ENCODE measurements around the gene GFM1.
A peak's percentile ranks its signal among the peaks of the same experiment; 100 is the strongest.

GFM1 gene

DNA sequence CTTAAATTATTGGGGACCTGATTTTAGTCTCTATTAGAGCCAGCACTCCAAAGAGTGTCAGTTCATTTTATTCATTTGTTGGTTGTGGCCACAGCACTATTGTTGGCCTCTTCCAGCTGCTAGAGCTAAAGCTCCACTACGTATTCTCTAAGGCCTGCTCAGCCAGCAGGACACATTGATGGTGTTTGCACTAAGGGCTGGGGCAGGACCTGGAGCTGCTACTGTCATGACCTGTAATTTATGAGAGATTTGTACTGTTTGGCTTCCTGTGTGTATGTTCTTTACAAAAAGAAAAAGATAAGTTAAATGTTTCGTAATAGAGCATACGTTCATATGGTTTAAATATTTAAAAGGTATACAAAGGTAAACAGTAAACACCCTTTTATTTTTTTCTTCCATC lies 8.1 kb downstream of the GFM1 start:
- peaks cover 8% of the 10 kb centered on the region for H3K36me3 ChIP-seq (ENCODE audit: control insufficient read depth, insufficient read depth, low read length)
- H3K4me3 ChIP-seq (ENCODE audit: low read depth, low read length) = no peak overlapping the region
- no peak overlapping the region for H3K9ac ChIP-seq (ENCODE audit: low read depth, low read length)
- H3K4me1 ChIP-seq (ENCODE audit: control insufficient read depth, insufficient read depth, low read length) = no peaks in the 10 kb centered on the region
- H3K9me3 ChIP-seq (ENCODE audit: control insufficient read depth, insufficient read depth, low read length) = no peaks in the 10 kb centered on the region
- H3K27me3 ChIP-seq (ENCODE audit: control insufficient read depth, insufficient read depth, low read length) = no peaks in the 10 kb centered on the region

DNA sequence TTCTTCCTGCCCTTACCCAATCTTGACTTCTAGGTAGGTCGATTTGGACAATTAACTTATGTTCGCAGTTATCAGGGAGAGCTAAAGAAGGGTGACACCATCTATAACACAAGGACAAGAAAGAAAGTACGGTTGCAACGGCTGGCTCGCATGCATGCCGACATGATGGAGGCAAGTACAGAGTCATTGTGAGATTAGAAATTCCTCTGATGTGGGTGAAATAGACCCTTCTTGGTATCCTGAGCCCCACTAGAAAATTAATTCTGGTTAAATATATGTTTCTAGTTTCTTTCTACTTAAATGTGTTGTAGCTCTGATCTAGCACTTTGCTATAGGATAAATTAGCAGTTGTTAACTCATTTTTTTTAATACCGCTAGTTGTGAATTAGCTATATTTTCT lies 14.6 kb downstream of the GFM1 start:
- H3K36me3 ChIP-seq (ENCODE audit: control insufficient read depth, insufficient read depth, low read length) = peaks cover 8% of the 10 kb centered on the region
- no peaks in the 10 kb centered on the region for H3K4me1 ChIP-seq (ENCODE audit: control insufficient read depth, insufficient read depth, low read length)
- H3K27me3 ChIP-seq (ENCODE audit: control insufficient read depth, insufficient read depth, low read length) = no peaks in the 10 kb centered on the region
- H3K4me3 ChIP-seq (ENCODE audit: low read depth, low read length) = no peak overlapping the region
- no peaks in the 10 kb centered on the region for H3K9me3 ChIP-seq (ENCODE audit: control insufficient read depth, insufficient read depth, low read length)
- no peak overlapping the region for H3K9ac ChIP-seq (ENCODE audit: low read depth, low read length)

DNA sequence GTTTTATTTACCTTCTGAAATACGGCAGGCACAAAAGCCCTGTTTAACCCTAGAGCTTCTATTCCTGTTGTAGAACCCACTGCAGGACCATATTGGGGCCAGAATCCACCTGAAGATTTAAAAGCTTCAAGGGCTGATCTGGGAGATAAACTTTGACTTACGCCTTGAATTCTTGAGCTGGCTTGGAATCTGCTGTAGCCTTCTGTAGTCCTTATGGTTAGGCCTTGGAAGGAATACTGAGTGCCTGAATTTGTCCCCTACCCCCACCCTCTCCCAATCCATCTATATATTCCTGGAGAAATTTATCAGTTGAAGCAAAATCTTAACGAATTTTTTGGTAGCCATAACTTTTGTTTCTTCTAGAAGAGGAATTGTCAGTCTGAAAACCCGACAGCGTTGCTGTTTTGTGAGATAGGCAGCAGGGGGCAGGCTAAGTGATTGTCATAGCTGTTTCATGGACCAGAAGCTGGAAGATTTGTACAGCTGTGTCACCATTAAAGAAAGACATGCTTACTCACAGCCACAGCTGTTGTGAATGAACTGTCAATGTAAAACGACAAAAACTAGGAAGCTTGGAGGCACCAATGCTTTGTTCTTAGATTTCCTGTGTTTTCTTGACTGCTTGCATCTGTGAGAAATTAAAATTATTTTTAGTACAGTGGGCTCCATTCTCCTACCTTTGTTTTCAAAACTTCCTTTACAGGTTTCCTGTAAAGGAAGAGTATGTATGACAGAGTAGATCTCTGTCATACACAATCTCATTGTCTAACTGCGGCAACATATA lies 15.3 kb downstream of the GFM1 start:
- peaks cover 8% of the 10 kb centered on the region for H3K36me3 ChIP-seq (ENCODE audit: control insufficient read depth, insufficient read depth, low read length)
- no peaks in the 10 kb centered on the region for H3K4me1 ChIP-seq (ENCODE audit: control insufficient read depth, insufficient read depth, low read length)
- H3K9ac ChIP-seq (ENCODE audit: low read depth, low read length) = no peak overlapping the region
- no peaks in the 10 kb centered on the region for H3K9me3 ChIP-seq (ENCODE audit: control insufficient read depth, insufficient read depth, low read length)
- no peaks in the 10 kb centered on the region for H3K27me3 ChIP-seq (ENCODE audit: control insufficient read depth, insufficient read depth, low read length)
- no peak overlapping the region for H3K4me3 ChIP-seq (ENCODE audit: low read depth, low read length)

DNA sequence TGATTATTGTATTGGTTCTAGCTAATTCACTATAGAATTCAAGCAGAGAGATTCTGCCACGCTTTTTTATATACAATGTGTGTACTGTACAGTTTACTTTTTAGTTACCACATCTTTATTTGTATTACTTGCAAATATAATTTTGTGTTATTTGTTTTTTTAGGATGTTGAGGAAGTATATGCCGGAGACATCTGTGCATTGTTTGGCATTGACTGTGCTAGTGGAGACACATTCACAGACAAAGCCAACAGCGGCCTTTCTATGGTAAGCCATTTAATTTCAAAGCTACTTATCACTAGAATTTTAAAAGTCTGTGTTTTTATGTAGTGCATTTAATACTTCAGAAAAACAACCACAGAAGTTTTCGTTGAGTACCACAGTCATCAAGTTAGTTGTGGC lies 16.4 kb downstream of the GFM1 start:
- H3K9ac ChIP-seq (ENCODE audit: low read depth, low read length) = no peak overlapping the region
- no peaks in the 10 kb centered on the region for H3K9me3 ChIP-seq (ENCODE audit: control insufficient read depth, insufficient read depth, low read length)
- H3K36me3 ChIP-seq (ENCODE audit: control insufficient read depth, insufficient read depth, low read length) = peaks cover 8% of the 10 kb centered on the region
- H3K4me3 ChIP-seq (ENCODE audit: low read depth, low read length) = no peak overlapping the region
- no peaks in the 10 kb centered on the region for H3K27me3 ChIP-seq (ENCODE audit: control insufficient read depth, insufficient read depth, low read length)
- no peaks in the 10 kb centered on the region for H3K4me1 ChIP-seq (ENCODE audit: control insufficient read depth, insufficient read depth, low read length)

DNA sequence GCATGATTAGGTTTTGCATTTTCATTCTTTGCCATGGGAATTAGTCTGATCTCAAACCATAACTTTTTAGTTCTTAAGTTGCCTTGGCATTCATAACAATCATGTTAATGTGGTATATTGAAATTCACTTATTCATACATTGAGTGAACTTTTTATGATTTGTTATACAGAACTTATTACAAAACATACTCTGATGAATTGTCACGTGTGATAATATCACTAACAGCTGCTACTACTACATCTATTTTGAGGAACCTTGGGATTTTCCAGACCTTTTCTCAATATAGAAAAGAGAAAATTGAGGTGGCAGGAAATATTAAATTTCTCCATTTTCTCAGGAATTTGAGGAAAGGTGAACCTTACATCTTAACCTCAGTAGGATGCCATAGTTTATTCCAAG lies 18.9 kb downstream of the GFM1 start:
- H3K36me3 ChIP-seq (ENCODE audit: control insufficient read depth, insufficient read depth, low read length) = peaks cover 5% of the 10 kb centered on the region
- H3K4me1 ChIP-seq (ENCODE audit: control insufficient read depth, insufficient read depth, low read length) = no peaks in the 10 kb centered on the region
- no peak overlapping the region for H3K9ac ChIP-seq (ENCODE audit: low read depth, low read length)
- no peaks in the 10 kb centered on the region for H3K27me3 ChIP-seq (ENCODE audit: control insufficient read depth, insufficient read depth, low read length)
- H3K4me3 ChIP-seq (ENCODE audit: low read depth, low read length) = no peak overlapping the region
- no peaks in the 10 kb centered on the region for H3K9me3 ChIP-seq (ENCODE audit: control insufficient read depth, insufficient read depth, low read length)

DNA sequence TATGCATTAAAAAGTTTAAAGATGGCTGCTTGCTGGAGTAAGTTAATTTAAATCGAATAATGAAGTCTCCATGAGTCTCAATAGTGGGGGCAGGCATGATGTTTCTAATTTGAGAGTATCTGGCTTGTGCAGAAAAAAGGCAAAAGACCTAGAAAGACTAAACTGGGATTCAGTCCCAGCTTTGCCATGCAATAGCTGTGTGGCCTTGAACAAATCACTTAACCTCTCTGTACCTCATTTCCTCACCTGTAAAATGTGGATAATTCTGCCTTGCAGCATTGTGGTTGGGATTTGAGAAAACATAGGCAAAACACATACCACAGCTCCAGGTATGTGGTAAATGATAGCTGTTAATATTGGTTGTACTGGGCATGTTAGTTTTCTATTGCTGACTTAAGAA lies 19.5 kb downstream of the GFM1 start:
- Histone ChIP-seq H3K4me3 (ENCODE audit: low read depth, low read length) (no peak overlapping the region), H3K9ac (ENCODE audit: low read depth, low read length) (no peak overlapping the region), H3K9me3 (ENCODE audit: control insufficient read depth, insufficient read depth, low read length) (no peaks in the 10 kb centered on the region), H3K36me3 (ENCODE audit: control insufficient read depth, insufficient read depth, low read length) (peaks cover 5% of the 10 kb centered on the region), H3K4me1 (ENCODE audit: control insufficient read depth, insufficient read depth, low read length) (no peaks in the 10 kb centered on the region), H3K27me3 (ENCODE audit: control insufficient read depth, insufficient read depth, low read length) (no peaks in the 10 kb centered on the region)

DNA sequence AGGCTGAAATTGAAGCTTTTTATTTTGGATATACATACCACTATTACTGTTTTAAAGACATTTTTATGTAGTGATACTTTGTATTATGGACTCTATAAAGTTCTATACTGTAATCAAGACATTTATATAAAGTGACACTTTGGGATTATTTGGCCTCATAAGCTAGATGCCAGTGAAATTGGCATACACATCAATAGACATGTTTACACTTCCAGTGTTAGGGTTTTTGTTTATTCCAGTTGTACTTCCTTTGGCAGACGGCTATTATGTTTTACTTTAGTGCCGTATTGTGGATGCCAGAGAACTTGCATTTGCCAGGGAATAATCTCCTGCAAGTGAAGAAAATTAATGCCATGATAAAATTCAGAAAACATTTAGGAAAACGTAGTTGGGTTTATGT lies 22.1 kb downstream of the GFM1 start:
- no peak overlapping the region for H3K9ac ChIP-seq (ENCODE audit: low read depth, low read length)
- H3K4me1 ChIP-seq (ENCODE audit: control insufficient read depth, insufficient read depth, low read length) = peaks cover 1% of the 10 kb centered on the region
- no peaks in the 10 kb centered on the region for H3K27me3 ChIP-seq (ENCODE audit: control insufficient read depth, insufficient read depth, low read length)
- no peak overlapping the region for H3K4me3 ChIP-seq (ENCODE audit: low read depth, low read length)
- H3K36me3 ChIP-seq (ENCODE audit: control insufficient read depth, insufficient read depth, low read length) = peaks cover 3% of the 10 kb centered on the region
- no peaks in the 10 kb centered on the region for H3K9me3 ChIP-seq (ENCODE audit: control insufficient read depth, insufficient read depth, low read length)

DNA sequence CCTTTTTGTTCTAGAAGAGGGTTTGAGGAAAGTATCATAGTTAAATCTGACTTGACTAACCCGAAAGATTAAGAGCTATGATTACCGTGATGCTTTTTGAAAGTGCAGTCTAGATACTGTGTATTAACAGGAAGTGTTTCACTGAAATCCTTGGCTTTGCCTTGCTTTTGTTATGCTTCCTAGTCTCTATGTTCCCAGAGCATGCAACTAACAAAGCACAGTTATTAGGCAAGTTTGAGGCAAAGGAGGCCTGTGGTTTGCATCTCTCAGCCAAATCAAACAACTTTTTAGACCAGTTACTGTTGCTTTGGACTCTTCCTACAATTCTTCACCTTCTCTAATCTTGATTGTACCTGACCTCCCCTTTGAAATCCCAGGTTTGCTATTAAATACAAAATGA lies 24.2 kb downstream of the GFM1 start:
- Histone ChIP-seq H3K9me3 (ENCODE audit: control insufficient read depth, insufficient read depth, low read length) (no peaks in the 10 kb centered on the region), H3K4me1 (ENCODE audit: control insufficient read depth, insufficient read depth, low read length) (peaks cover 3% of the 10 kb centered on the region), H3K27me3 (ENCODE audit: control insufficient read depth, insufficient read depth, low read length) (no peaks in the 10 kb centered on the region), H3K9ac (ENCODE audit: low read depth, low read length) (no peak overlapping the region), H3K36me3 (ENCODE audit: control insufficient read depth, insufficient read depth, low read length) (no peaks in the 10 kb centered on the region), H3K4me3 (ENCODE audit: low read depth, low read length) (no peak overlapping the region)

DNA sequence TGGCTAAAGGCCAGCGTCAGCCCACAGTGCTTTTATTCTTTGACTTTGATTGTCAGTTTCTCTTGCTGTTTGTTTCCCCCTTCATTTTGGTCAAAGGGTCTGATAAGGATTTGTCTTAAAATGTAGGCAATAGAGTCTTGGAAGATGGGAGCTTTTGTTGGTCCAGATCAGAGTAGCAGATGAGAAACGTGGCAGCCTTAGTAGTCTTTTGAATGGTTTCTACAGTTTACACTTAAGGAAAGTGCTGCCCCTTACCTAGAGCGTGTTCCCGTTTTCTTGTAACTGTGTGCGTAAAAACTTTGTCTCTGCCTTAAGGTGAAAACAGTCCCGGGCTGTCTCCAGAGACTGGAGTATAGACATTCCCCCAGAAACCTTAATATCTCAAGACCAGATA lies 27.5 kb downstream of the GFM1 start:
- Histone ChIP-seq H3K36me3 (ENCODE audit: control insufficient read depth, insufficient read depth, low read length) (no peaks in the 10 kb centered on the region), H3K9ac (ENCODE audit: low read depth, low read length) (peak overlapping the region; percentile 62), H3K27me3 (ENCODE audit: control insufficient read depth, insufficient read depth, low read length) (no peaks in the 10 kb centered on the region), H3K4me1 (ENCODE audit: control insufficient read depth, insufficient read depth, low read length) (peaks cover 3% of the 10 kb centered on the region), H3K4me3 (ENCODE audit: low read depth, low read length) (peak overlapping the region; percentile 87), H3K9me3 (ENCODE audit: control insufficient read depth, insufficient read depth, low read length) (no peaks in the 10 kb centered on the region)

DNA sequence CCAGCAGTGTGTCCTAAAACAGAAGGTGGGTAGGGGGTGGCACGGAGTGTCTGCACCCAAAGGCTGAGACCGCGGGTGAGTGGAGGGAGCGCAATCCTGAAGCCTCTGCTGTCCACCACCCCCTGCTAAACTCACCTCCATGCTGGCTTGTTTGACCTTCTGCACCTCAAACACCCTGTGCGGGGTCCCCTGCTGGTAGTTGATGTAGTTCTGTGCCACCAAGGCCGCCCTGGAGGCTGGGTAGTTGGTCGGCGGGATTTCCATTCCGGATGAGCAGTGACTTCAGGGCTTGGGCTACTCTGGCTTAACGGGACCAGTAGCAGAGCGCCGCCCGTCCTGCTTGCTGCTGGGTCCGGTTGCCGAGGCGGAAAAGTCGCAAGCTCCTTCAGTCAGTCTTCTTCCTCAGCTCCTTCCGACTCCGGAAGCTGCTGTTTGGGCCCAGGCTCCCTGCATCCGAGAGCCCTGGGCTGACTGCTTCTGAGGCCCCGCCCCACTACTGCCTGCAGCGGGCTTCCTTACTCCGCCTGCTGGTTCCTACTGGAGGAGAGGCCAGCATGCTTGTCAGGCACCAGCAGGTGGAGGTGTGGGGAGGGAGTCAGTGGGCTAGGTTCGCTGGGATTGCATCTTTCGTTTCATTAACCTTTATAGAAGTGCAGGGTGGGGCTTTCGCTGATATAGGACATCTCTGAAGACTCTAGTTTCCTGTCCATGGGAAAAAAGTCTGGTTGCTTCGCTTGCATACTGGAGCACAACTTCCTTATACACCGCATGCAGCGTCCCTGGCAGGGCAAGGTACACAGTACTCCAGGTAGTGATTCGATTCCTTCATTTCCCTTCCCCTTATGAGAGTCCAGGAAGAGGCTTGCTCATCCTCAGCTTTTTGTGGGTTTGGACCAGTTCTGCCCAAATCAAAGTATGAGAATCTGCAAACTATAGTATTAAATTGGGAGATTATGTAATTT lies 28.2 kb downstream of the GFM1 start, which contains the start of gene LXN:
LXN (minus strand) TSS at position 434 of the 962 bp plus-strand sequence; CDS start at position 264, 170 bp downstream.
- peak within 1 kb of the TSS; percentile 87 for H3K4me3 ChIP-seq (ENCODE audit: low read depth, low read length)
- H3K9me3 ChIP-seq (ENCODE audit: control insufficient read depth, insufficient read depth, low read length) = no peaks in the 10 kb centered on the region
- H3K36me3 ChIP-seq (ENCODE audit: control insufficient read depth, insufficient read depth, low read length) = no peaks in the 10 kb centered on the region
- H3K4me1 ChIP-seq (ENCODE audit: control insufficient read depth, insufficient read depth, low read length) = peaks cover 3% of the 10 kb centered on the region
- H3K27me3 ChIP-seq (ENCODE audit: control insufficient read depth, insufficient read depth, low read length) = no peaks in the 10 kb centered on the region
- H3K9ac ChIP-seq (ENCODE audit: low read depth, low read length) = peak within 1 kb of the TSS; percentile 62

DNA sequence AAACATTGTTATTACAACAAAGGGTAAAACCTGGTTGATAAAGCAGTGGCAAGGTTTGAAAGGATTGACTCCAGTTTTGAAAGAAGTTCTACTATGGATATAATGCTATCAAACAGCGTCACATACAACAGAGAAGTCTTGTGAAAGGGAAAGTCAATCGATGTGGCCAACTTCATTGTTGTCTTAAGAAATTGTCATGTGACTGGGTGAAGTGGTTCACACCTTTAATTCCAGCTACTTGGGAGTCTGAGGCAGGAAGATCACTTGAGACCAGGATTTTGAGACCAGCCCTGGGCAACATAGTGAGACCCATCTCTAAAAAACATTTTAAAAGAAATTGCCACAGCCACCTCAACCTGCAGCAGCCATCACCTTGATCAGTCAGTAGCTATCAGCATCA lies 34.4 kb downstream of the GFM1 start:
- H3K9ac ChIP-seq (ENCODE audit: low read depth, low read length) = no peak overlapping the region
- no peaks in the 10 kb centered on the region for H3K27me3 ChIP-seq (ENCODE audit: control insufficient read depth, insufficient read depth, low read length)
- no peaks in the 10 kb centered on the region for H3K4me1 ChIP-seq (ENCODE audit: control insufficient read depth, insufficient read depth, low read length)
- no peaks in the 10 kb centered on the region for H3K9me3 ChIP-seq (ENCODE audit: control insufficient read depth, insufficient read depth, low read length)
- no peaks in the 10 kb centered on the region for H3K36me3 ChIP-seq (ENCODE audit: control insufficient read depth, insufficient read depth, low read length)
- H3K4me3 ChIP-seq (ENCODE audit: low read depth, low read length) = no peak overlapping the region
